SJSA1 (cell line): ENCODE data around the gene LRP6. TPM values are rescaled to one million over a fixed set of nuclear protein-coding genes. Genes with fewer than 3 reads are reported as not detected.
A peak's percentile ranks its signal among the peaks of the same experiment; 100 is the strongest.
"Not testable (repeated sequence)": the region's sequence is repeated elsewhere in the genome, so short reads cannot be mapped to it uniquely, and the experiment has no call there.

ENCODE experiments used
- DNase-seq, 2 experiments: peaks; one replicate each; pipeline ENCODE4 v3.0.0-alpha.2; 2015 to 2020; ENCODE audit warnings: low spot score in 2 of 2, low read depth in 1 of 2
- H3K27ac ChIP-seq: fragments of 250-450 bp; sonication (Bioruptor Pico); 2 replicates; pipeline ENCODE4 v1.5.1; 2020; ENCODE audit warnings: mild to moderate bottlenecking, moderate library complexity
- H3K27me3 ChIP-seq: fragments of 250-450 bp; sonication (Bioruptor Pico); replicated peaks from 2 replicates; pipeline ENCODE4 v1.5.1; 2020; ENCODE audit warnings: mild to moderate bottlenecking, moderate library complexity
- H3K36me3 ChIP-seq: fragments of 250-450 bp; sonication (Bioruptor Pico); 2 replicates; pipeline ENCODE4 v1.5.1; 2020; ENCODE audit warnings: mild to moderate bottlenecking
- H3K4me1 ChIP-seq: fragments of 250-450 bp; sonication (Bioruptor Pico); replicated peaks from 2 replicates; pipeline ENCODE4 v1.6.1; 2021; ENCODE audit warnings: mild to moderate bottlenecking
- H3K4me3 ChIP-seq: fragments of 250-450 bp; sonication (Bioruptor Pico); 2 replicates; pipeline ENCODE4 v1.5.1; 2020; ENCODE audit warnings: mild to moderate bottlenecking
- H3K9me3 ChIP-seq: fragments of 250-450 bp; sonication (Bioruptor Pico); replicated peaks from 2 replicates; pipeline ENCODE4 v1.5.1; 2020; ENCODE audit warnings: mild to moderate bottlenecking
- total RNA-seq: library from RNA; depleted of rRNA; stranded (reverse); fragments of >200 nt; shearing (Covaris generic); gene quantifications from 2 replicates; pipeline ENCODE4 v1.2.3, GENCODE V29; 2014

Gene LRP6
- total RNA-seq, 1 experiment from 2014 or later, result 31.3 TPM

DNA sequence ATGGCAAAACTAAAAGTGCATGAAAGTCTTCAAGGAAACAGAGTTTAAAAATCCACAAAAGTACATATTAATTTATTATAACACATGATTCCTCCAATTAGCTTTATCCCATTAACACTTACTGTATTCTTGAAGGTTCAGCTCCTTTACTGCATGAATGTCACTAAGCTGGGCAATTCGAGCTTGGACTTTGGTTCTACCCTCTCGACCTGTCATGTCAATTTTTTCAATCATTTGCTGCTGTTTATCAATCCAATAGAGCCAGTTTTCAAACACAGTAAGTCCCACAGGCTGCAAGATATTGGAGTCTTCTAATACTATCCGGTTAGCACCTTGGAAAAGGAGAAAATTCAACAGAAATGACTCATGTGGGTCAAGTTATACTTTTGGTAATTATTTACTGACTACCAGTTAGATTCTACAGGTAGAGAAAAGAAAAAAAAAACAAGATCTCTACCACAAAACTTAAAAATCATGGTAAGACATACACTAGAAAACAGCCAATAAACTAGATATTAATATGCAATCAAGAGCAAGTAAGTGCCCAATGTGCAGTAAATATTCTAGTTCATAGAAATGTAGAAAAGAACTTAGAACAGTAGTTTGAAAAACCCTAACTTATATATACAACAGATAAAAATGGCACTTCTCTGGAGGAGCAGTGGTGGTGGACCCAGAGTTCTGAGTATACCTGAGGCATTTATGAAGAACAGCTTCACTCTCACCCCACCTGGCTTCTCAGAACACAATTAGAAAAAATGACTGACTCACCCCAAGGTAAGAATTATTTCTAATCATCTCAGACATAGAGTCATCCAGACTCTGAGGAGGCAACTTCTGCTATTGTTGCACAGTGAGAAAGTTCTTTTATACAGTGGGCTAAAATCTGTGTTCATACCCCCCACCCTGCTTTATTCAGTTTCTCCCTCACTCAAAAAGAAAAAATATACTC is 128.4 kb downstream of the LRP6 start:
- no peaks in the 10 kb centered on the region for H3K9me3 ChIP-seq
- DNase-seq, result no peak
- H3K27ac ChIP-seq, result no peak overlapping the region
- no peaks in the 10 kb centered on the region for H3K27me3 ChIP-seq
- no peak overlapping the region for H3K4me3 ChIP-seq
- no peaks in the 10 kb centered on the region for H3K4me1 ChIP-seq
- H3K36me3 ChIP-seq, result peaks cover 25% of the 10 kb centered on the region

DNA sequence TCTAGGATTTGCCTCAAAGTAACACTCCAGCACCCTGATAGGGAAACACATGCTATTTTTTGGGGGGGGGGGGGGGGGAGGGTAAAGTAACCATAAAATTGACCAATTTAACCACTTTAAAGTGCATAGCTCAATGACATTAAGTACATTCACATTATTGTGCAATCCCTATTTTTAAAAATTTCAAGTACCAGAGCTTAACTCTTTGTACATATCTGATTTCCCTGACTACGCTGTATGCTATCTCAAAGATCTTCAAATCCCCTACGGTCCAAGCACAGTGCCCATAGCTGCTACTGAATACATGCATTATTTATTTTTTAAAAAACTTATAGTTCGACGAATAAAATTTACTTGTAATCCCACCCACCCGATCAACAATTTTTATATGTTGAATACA is 133.1 kb downstream of the LRP6 start:
- H3K27me3 ChIP-seq, result no peaks in the 10 kb centered on the region
- DNase-seq, result no peak

DNA sequence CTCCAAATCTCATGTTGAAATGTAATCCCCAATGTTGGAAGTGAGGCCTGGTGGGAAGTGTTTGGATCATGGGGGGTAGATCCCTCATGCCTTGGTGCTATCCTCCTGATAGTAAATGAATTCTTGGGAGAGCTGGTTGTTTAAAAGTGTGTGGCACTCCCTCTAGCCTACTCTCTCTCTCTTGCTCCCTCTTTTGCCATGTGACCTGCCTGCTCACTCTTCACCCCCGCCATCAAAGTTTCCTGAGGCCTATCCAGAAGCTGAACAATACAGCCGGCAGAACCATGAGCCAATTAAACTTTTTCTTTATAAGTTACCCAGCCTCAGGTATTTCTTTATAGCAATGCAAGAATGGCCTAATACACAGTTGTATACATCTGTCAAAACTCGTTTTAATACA is 133.6 kb downstream of the LRP6 start:
- peaks cover 45% of the 10 kb centered on the region for H3K36me3 ChIP-seq
- DNase-seq, result no peak
- H3K27ac ChIP-seq, result no peak overlapping the region
- H3K4me3 ChIP-seq, result no peak overlapping the region
- no peaks in the 10 kb centered on the region for H3K27me3 ChIP-seq
- no peaks in the 10 kb centered on the region for H3K4me1 ChIP-seq
- no peaks in the 10 kb centered on the region for H3K9me3 ChIP-seq

More for the DNA sequence above, 133.1 kb downstream of the LRP6 start:
- H3K4me1 ChIP-seq, result no peaks in the 10 kb centered on the region
- H3K9me3 ChIP-seq, result no peaks in the 10 kb centered on the region
- H3K36me3 ChIP-seq, result peaks cover 39% of the 10 kb centered on the region
- no peak overlapping the region for H3K4me3 ChIP-seq
- H3K27ac ChIP-seq, result no peak overlapping the region

DNA sequence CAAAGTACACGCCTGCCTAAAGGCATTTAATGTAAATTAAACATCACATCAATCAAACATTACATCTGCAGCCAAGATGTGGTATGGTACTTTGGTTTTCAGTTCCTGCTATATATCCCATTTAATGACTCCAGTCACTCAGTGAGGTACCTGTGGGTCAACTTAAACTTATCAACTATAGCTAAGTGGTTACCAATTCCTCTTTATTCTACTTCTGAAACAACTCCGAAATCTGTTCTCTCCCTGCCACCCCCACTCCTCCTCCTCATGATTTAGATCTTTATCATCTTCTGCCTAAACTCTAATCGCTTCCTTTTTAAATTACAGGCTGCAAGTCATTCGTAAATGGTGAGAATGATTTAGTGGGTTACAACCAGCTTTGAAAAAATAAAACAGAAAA is 138.2 kb downstream of the LRP6 start:
- Histone ChIP-seq H3K9me3 (no peaks in the 10 kb centered on the region), H3K27me3 (no peaks in the 10 kb centered on the region)

DNA sequence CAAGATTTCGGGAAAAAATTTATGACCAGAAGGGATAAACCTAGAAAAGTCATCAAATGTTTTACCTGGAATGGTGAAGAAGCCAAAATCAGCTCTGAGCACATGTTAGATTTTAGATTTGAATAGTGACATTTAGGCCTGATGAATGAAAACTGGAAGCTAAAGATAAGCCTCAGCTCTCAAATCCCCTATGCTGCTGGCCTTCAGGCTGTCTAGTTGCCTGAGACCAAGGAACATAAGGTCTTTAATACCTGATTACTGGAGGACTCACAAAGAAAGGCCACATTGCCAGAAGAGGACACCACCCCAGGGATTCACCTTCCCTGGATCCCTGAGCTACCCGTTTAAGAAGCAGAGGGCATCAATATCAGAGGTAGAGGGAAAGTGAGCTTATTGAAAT is 139.5 kb downstream of the LRP6 start:
- H3K27ac ChIP-seq, result no peak overlapping the region
- no peak for DNase-seq
- no peaks in the 10 kb centered on the region for H3K9me3 ChIP-seq
- no peaks in the 10 kb centered on the region for H3K4me1 ChIP-seq
- H3K4me3 ChIP-seq, result no peak overlapping the region
- H3K27me3 ChIP-seq, result no peaks in the 10 kb centered on the region
- peaks cover 68% of the 10 kb centered on the region for H3K36me3 ChIP-seq

More for the DNA sequence above, 138.2 kb downstream of the LRP6 start:
- Histone ChIP-seq H3K4me1 (no peaks in the 10 kb centered on the region), H3K27ac (no peak overlapping the region), H3K4me3 (no peak overlapping the region), H3K36me3 (peaks cover 62% of the 10 kb centered on the region)
- no peak for DNase-seq

DNA sequence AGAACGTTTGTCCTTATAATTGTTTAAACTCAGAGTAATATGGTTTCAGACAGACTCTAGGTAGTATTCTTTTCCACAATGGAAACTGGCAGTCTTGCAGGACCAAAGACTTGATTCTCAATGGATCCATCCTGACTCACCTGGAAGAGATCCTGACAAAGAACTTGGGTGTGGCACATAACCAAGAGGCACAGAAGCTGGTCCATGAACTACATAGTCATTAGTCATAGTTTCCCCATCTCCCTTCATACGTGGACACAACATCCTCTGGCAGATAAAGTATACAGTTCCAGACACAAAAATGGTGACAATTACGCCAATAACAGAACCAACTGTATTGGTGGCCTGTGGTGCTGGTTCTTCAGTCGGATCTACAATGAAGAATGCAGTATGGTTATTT is 140.3 kb downstream of the LRP6 start:
- peaks cover 68% of the 10 kb centered on the region for H3K36me3 ChIP-seq
- DNase-seq, result no peak
- no peak overlapping the region for H3K4me3 ChIP-seq

DNA sequence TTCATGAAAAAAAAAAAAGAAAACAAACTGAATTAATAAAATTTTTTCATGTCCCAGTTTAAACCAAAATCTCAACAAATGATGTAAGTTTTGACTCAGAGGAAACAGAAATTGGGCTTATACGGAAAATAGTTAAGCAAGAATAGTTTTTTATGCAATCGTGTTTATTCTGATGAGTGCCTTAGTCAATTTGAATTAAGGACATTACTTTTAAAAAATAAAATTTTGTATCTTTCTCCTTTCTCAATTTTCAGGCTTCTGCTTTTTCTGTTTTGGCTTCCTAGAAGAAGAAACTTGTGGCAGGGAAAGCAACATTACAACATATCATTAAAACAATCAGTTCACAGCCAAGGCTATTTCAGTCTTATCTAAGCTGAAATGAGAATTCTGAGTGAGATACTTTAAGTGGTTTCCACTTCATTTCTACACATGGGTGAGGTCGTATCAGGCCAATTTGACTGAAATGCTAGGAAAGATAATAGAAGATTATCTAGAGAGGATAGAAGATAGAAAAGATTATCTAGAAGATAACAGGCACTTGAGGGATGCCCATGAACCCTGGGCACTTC is 143.7 kb downstream of the LRP6 start:
- no peak for DNase-seq
- H3K27me3 ChIP-seq, result no peaks in the 10 kb centered on the region
- H3K4me1 ChIP-seq, result no peaks in the 10 kb centered on the region
- H3K4me3 ChIP-seq, result no peak overlapping the region
- H3K36me3 ChIP-seq, result peaks cover 72% of the 10 kb centered on the region
- H3K9me3 ChIP-seq, result no peaks in the 10 kb centered on the region
- no peak overlapping the region for H3K27ac ChIP-seq

More for the DNA sequence above, 140.3 kb downstream of the LRP6 start:
- Histone ChIP-seq H3K9me3 (no peaks in the 10 kb centered on the region), H3K27me3 (no peaks in the 10 kb centered on the region), H3K4me1 (no peaks in the 10 kb centered on the region), H3K27ac (no peak overlapping the region)

DNA sequence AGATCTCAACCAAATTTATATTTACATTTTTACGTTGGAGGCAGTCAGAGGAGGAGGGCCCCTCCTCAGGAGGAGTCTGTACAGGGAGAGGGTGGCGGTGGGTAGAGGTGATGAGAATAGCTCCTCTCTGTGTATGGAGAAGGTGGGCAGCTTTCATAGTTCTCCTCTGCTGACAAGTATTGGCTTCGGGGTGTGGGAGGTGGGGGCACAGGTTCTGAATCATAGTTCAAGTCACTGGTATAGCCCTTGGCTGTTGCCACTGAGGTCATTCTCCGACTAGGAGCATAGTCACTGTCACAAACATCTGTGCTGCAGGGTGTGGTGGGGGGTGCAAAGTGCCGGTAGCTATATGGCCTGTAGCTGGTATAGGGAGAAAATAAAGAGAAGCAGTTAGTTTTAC is 145.8 kb downstream of the LRP6 start:
- Histone ChIP-seq H3K4me3 (no peak overlapping the region), H3K27ac (no peak overlapping the region), H3K9me3 (no peaks in the 10 kb centered on the region), H3K4me1 (no peaks in the 10 kb centered on the region), H3K36me3 (peaks cover 60% of the 10 kb centered on the region), H3K27me3 (no peaks in the 10 kb centered on the region)
- DNase-seq, result no peak

DNA sequence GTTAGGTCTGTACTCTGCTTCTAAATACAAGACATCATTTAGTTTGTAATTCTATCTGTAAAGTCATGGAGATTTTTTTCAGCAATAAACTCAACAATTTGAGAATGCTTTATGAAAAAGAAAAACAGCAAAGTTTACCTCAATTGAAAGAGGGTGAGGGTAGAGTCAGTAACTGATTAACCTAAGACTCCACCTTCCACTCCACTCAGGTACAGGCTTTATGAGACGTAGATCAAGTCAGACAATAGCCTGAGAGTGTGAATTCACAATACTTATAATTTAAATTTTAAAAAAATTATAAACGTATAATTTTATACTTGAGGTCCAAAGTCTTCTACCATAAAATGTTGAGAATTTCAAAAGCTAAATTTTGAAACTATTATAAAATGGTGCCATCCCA is 150.2 kb downstream of the LRP6 start:
- no peak overlapping the region for H3K27ac ChIP-seq
- H3K4me1 ChIP-seq, result no peaks in the 10 kb centered on the region
- H3K4me3 ChIP-seq, result no peak overlapping the region
- no peak for DNase-seq
- H3K36me3 ChIP-seq, result peaks cover 28% of the 10 kb centered on the region
- no peaks in the 10 kb centered on the region for H3K9me3 ChIP-seq
- no peaks in the 10 kb centered on the region for H3K27me3 ChIP-seq

DNA sequence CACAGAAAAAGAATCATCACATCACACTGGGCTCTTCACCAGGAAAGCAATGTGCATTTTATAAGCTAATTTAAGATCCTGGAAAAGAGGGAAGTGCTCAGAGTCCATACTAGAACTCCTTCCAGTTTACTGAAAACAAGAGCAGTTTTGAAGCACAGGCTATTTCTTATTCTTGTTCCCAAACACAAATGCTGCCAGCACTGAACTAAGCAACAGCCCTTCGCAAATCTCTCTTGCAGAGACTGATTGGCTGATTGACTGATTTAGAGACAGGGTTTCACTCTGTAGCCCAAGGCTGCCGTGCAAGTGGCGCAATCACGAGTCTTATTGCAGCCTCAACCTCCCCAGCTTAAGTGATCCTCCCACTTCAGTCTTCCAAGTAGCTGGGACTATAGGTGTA is 151.3 kb downstream of the LRP6 start:
- no peak overlapping the region for H3K27ac ChIP-seq
- no peaks in the 10 kb centered on the region for H3K27me3 ChIP-seq
- DNase-seq, result no peak
- H3K9me3 ChIP-seq, result no peaks in the 10 kb centered on the region
- peaks cover 16% of the 10 kb centered on the region for H3K36me3 ChIP-seq
- H3K4me3 ChIP-seq, result no peak overlapping the region
- H3K4me1 ChIP-seq, result no peaks in the 10 kb centered on the region

DNA sequence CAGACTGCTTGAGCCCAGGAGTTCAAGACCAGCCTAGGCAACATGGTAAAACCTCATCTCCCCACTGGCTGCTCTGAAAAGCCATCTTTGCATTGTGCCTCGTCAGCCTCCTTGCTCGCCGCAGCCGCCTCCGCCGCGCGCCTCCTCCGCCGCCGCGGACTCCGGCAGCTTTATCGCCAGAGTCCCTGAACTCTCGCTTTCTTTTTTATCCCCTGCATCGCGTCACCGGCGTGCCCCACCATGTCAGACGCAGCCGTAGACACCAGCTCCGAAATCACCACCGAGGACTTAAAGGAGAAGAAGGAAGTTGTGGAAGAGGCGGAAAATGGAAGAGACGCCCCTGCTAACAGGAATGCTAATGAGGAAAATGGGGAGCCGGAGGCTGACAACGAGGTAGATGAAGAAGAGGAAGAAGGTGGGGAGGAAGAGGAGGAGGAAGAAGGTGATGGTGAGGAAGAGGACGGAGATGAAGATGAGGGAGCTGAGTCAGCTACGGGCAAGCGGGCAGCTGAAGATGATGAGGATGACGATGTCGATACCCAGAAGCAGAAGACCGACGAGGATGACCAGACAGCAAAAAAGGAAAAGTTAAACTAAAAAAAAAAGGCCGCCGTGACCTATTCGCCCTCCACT is 155.8 kb downstream of the LRP6 start:
- not testable (repeated sequence) for H3K36me3 ChIP-seq, DNase-seq, H3K4me3 ChIP-seq, H3K27ac ChIP-seq, H3K27me3 ChIP-seq, H3K9me3 ChIP-seq
- H3K4me1 ChIP-seq, result peaks cover 10% of the 10 kb centered on the region

DNA sequence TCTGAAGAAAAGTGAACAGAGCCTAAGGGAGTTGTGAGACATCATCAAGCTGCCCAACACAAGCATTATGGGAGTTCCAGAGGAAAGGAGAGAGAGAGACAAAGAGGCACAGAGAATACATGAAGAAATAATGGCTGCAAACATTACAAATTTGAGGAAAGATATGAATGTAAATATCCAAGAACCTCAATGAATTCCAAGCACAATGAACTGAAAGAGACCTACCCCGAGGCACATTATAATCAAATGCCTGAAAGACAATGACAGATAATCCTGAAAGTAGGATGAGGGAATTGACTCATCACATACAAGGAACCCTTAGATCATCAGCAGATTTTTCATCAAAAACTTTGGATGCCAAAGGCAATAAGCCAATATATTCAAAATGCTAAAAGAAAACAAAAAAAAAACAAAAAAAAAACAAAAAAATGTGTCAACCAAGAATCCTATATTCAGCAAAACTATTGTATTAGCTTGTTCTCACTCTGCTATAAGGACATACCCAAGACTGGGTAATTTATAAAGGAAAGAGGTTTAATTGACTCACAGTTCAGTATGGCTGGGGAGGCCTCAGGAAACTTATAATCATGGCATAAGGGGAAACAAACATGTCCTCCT is 158.3 kb downstream of the LRP6 start:
- no peak overlapping the region for H3K4me3 ChIP-seq
- no peak overlapping the region; the same call in 1 of the 2 replicates for H3K27ac ChIP-seq
- no peaks in the 10 kb centered on the region for H3K27me3 ChIP-seq
- H3K4me1 ChIP-seq, result peaks cover 10% of the 10 kb centered on the region
- H3K9me3 ChIP-seq, result peaks cover 8% of the 10 kb centered on the region; the same call in 1 of the 2 replicates
- no peaks in the 10 kb centered on the region for H3K36me3 ChIP-seq
- DNase-seq, result peak in 1 of 2 experiments; percentile 31

DNA sequence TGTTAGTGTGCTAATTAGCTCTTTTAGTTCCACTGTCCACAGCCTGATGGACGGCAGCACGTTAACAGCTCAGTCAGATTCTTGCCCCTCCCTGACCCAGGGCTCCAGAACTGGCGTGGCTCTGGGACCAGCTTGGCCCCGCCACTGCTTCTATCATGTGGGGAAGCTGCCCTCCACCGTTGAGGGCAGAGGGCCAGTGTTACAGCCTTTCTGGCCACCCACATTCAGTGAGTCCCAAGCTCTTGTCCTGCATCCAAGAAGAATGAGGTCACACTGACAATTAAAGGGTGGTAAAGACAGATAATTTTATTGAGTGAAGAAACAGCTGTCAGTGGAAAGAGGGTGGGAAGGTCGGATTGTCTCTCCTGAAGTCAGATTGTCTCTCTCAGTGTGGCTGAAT is 159.2 kb downstream of the LRP6 start:
- H3K27me3 ChIP-seq, result no peaks in the 10 kb centered on the region
- H3K4me1 ChIP-seq, result peaks cover 10% of the 10 kb centered on the region
- peak in 1 of 2 experiments; percentile 31 for DNase-seq
- H3K9me3 ChIP-seq, result peaks cover 8% of the 10 kb centered on the region; the same call in 1 of the 2 replicates
- H3K27ac ChIP-seq, result no peak overlapping the region; the same call in 1 of the 2 replicates
- no peaks in the 10 kb centered on the region for H3K36me3 ChIP-seq
- H3K4me3 ChIP-seq, result no peak overlapping the region
